ENCODE data around the gene RUBCN. TPM values are rescaled to one million over a fixed set of nuclear protein-coding genes. Genes with fewer than 3 reads are reported as not detected.

RUBCN gene
- total and polyA plus RNA-seq, 2 of the 13 experiments (the other 11 are each of a cell fraction or from before 2014, with no cell fraction given): 5.2 to 8.1 TPM

DNA sequence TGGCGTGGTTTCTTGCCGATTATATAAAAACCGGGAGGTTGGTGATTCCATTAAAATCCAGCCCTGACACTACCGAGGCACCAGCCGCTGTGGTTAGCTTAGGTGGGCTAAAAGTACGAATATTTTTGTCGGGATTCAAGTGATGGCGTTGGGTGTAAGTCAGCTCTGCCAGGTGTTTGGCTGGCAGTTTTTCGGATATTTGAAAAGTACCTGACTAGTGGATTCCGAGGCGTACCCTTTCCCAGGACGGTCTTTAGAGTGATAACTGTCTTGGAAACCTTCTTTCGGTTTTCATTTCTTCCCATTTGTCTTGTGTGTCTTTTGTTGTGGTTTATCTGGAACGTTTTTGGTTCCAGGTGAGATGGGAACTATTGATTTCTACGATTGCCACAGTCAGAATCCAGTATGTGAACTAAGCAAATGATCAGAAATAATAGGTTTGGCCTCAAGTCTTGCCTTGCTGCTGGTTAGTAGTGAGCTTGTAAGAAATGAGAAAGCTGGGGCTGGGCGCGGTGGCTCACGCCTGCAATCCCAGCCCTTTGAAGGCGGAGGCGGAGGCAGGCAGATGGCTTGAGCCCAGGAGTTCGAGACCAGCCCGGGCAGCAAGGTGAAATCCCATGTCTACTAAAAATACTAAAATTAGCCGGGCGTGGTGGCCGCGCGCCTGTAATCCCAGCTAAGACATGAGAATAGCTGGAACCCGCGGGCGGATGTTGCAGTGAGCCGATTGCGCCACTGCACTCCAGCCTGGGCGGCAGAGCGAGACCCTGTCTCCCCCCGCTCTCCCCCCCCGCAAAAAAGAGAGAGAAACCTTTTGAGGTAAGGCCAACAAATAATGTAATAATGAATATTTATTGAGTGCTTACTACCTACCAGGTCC lies 14.4 kb upstream of the RUBCN start (continued):
- TF ChIP-seq TAF15 (IDR thresholded peaks at IDR 0.05; ENCODE audit: low read depth, low read length, poor library complexity, severe bottlenecking) (no peak), MEIS1 (CRISPR knock-in tag; IDR thresholded peaks at IDR 0.05; ENCODE audit: borderline replicate concordance) (no peak), HNRNPH1 (optimal IDR thresholded peaks at IDR 0.05; ENCODE audit: low read depth, low read length) (no peak), BRCA1 (CRISPR knock-in tag; IDR thresholded peaks at IDR 0.05) (0 out of 2 replicates have a peak, but pooled peaks have one; percentile 53), TEAD2 (CRISPR knock-in tag; IDR thresholded peaks at IDR 0.05) (no peak), NFYC (CRISPR knock-in tag; IDR thresholded peaks at IDR 0.05) (no peak), SALL1 (CRISPR knock-in tag; IDR thresholded peaks at IDR 0.05) (no peak; the same call in 1 of the 2 replicates), ZNF225 (CRISPR knock-in tag; IDR thresholded peaks at IDR 0.05) (no peak), IKZF1 (IDR thresholded peaks at IDR 0.05) (no peak)
- TF ChIP-seq, protein P1, sequence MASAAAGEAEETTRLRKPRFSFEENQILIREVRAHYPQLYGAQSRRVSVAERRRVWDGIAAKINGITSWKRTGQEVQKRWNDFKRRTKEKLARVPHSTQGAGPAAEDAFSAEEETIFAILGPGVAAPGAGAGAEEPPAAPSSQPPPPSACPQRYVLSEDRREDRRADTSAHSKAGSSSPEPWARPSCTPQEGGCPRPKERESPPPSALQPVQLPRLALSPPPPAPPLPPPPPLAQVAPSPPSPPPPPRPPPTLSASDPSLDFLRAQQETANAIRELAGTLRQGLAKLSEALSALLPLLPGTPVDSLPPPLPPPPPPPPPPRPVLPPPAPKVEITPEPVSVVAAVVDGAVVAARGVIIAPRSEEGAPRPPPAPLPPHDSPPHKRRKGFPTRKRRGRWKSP (CRISPR knock-in tag; IDR thresholded peaks at IDR 0.05): no peak
- TF ChIP-seq, protein P2, sequence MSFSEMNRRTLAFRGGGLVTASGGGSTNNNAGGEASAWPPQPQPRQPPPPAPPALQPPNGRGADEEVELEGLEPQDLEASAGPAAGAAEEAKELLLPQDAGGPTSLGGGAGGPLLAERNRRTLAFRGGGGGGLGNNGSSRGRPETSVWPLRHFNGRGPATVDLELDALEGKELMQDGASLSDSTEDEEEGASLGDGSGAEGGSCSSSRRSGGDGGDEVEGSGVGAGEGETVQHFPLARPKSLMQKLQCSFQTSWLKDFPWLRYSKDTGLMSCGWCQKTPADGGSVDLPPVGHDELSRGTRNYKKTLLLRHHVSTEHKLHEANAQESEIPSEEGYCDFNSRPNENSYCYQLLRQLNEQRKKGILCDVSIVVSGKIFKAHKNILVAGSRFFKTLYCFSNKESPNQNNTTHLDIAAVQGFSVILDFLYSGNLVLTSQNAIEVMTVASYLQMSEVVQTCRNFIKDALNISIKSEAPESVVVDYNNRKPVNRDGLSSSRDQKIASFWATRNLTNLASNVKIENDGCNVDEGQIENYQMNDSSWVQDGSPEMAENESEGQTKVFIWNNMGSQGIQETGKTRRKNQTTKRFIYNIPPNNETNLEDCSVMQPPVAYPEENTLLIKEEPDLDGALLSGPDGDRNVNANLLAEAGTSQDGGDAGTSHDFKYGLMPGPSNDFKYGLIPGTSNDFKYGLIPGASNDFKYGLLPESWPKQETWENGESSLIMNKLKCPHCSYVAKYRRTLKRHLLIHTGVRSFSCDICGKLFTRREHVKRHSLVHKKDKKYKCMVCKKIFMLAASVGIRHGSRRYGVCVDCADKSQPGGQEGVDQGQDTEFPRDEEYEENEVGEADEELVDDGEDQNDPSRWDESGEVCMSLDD (CRISPR knock-in tag; IDR thresholded peaks at IDR 0.05; ENCODE audit: borderline replicate concordance): no peak
- TF ChIP-seq, protein P3, sequence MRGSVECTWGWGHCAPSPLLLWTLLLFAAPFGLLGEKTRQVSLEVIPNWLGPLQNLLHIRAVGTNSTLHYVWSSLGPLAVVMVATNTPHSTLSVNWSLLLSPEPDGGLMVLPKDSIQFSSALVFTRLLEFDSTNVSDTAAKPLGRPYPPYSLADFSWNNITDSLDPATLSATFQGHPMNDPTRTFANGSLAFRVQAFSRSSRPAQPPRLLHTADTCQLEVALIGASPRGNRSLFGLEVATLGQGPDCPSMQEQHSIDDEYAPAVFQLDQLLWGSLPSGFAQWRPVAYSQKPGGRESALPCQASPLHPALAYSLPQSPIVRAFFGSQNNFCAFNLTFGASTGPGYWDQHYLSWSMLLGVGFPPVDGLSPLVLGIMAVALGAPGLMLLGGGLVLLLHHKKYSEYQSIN (CRISPR knock-in tag; IDR thresholded peaks at IDR 0.05; ENCODE audit: borderline replicate concordance): no peak
- TF ChIP-seq, protein P4, sequence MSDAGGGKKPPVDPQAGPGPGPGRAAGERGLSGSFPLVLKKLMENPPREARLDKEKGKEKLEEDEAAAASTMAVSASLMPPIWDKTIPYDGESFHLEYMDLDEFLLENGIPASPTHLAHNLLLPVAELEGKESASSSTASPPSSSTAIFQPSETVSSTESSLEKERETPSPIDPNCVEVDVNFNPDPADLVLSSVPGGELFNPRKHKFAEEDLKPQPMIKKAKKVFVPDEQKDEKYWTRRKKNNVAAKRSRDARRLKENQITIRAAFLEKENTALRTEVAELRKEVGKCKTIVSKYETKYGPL (CRISPR knock-in tag; IDR thresholded peaks at IDR 0.05): no peak
- TF ChIP-seq, protein P5, sequence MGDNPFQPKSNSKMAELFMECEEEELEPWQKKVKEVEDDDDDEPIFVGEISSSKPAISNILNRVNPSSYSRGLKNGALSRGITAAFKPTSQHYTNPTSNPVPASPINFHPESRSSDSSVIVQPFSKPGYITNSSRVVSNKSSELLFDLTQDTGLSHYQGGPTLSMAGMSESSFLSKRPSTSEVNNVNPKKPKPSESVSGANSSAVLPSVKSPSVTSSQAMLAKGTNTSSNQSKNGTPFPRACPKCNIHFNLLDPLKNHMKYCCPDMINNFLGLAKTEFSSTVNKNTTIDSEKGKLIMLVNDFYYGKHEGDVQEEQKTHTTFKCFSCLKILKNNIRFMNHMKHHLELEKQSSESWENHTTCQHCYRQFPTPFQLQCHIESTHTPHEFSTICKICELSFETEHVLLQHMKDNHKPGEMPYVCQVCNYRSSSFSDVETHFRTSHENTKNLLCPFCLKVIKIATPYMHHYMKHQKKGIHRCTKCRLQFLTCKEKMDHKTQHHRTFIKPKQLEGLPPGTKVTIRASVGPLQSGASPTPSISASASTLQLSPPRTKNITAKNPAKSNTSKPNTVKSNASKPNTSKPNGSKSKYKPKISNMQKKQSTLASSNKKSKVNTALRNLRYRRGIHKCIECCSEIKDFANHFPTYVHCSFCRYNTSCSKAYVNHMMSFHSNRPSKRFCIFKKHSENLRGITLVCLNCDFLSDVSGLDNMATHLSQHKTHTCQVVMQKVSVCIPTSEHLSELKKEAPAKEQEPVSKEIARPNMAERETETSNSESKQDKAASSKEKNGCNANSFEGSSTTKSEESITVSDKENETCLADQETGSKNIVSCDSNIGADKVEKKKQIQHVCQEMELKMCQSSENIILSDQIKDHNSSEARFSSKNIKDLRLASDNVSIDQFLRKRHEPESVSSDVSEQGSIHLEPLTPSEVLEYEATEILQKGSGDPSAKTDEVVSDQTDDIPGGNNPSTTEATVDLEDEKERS (CRISPR knock-in tag; IDR thresholded peaks at IDR 0.05): no peak
